Measurements from ENCODE around the gene XPNPEP1. TPM values are rescaled to one million over a fixed set of nuclear protein-coding genes. Genes with fewer than 3 reads are reported as not detected.

XPNPEP1 gene
- total and polyA plus RNA-seq, 8 donors = 49.0 to 93.6 (median 80.5) TPM

DNA sequence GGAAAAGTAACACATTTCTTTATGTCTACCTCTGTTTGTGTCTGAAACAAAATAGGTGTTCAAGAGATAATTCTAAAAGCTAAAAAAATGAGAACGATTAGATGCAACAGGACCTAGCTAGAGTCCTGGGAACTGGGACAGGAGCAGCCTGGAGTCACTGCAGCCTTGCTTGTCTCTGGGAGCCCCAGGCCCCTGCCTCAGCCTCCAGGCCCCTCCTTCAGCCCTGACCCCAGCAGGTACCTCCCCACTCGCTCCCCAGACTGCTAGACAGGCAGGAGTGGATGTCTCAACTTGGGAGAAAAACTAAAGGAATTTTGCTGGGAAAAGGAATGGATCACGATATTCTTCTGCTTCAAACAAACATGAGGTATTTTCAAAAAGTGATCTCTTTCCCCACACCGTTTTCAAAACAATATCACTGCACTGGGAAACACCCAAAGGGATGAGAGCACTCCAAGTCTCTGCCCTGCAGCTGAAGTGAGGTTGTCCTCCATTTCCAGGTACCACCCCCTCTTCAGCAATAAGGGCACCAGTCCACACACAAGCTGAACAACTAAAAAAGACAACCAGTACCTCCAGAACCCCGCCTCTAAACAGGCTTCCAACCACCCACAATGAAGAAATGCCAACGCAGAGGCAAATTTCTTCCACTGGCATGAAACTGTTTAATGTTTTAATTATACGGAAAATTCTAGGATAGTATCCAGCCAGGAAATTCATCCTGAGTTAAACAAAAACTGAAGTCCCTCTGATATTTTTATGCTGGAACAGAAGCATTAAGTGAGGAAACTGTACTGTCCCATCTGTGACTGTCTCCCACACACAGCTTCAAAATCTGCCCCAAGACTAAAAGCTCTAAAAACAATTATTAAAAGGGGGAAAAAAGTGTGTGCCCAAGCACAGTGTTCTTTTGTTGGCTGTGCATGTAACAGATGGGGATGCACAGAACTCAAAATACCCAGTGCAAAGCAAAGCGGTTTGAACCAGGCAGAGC lies 47.2 kb downstream of the XPNPEP1 start:
- DNase-seq = no peak
- peaks cover 3 to 99% of the 10 kb centered on the region in 2 donors for H3K36me3 ChIP-seq
- H3K4me3 ChIP-seq = no peak overlapping the region
- H3K9me3 ChIP-seq = no peaks in the 10 kb centered on the region
- peak; percentile 86 for ATAC-seq
- H3K27me3 ChIP-seq = no peaks in the 10 kb centered on the region
- no peaks in the 10 kb centered on the region for H3K4me1 ChIP-seq
- H3K27ac ChIP-seq = peak overlapping the region in 1 of 2 donors; percentile 61
- intact Hi-C loops (cut with DNase I) = no loop called here
- TF ChIP-seq, protein P1, sequence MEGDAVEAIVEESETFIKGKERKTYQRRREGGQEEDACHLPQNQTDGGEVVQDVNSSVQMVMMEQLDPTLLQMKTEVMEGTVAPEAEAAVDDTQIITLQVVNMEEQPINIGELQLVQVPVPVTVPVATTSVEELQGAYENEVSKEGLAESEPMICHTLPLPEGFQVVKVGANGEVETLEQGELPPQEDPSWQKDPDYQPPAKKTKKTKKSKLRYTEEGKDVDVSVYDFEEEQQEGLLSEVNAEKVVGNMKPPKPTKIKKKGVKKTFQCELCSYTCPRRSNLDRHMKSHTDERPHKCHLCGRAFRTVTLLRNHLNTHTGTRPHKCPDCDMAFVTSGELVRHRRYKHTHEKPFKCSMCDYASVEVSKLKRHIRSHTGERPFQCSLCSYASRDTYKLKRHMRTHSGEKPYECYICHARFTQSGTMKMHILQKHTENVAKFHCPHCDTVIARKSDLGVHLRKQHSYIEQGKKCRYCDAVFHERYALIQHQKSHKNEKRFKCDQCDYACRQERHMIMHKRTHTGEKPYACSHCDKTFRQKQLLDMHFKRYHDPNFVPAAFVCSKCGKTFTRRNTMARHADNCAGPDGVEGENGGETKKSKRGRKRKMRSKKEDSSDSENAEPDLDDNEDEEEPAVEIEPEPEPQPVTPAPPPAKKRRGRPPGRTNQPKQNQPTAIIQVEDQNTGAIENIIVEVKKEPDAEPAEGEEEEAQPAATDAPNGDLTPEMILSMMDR (IDR thresholded peaks at IDR 0.05) = no peak

DNA sequence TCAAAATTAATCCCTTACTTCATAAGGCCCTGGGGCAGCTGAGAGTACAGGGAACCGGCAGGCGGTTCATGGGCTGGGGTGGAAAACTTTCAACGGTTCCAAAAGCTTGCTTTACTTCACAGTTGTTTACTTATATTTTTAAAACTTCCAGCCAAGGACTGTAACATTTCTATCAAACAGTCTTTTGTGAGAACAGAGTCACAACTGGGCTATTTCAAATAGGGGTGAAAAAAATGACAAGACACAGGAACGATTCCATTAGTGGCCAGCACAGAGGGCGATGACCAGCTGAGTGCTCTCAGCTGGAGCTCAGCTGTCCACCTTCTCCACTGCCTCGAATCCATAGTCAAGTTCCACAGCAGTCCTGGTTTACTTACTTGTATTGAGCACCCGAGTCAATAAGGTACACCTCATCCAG lies 48.2 kb downstream of the XPNPEP1 start:
- intact Hi-C loops (cut with DNase I) = no loop called here
- ATAC-seq = peak; percentile 68
- no peak overlapping the region for H3K4me3 ChIP-seq
- peak in 2 of 4 donors; percentile 53 to 70 for DNase-seq
- peaks cover 0 to 99% of the 10 kb centered on the region in 2 donors for H3K36me3 ChIP-seq
- no peaks in the 10 kb centered on the region for H3K27me3 ChIP-seq
- TF ChIP-seq, protein P1 (IDR thresholded peaks at IDR 0.05) = no peak
- peak overlapping the region in 1 of 2 donors; percentile 11 for H3K27ac ChIP-seq
- H3K4me1 ChIP-seq = no peaks in the 10 kb centered on the region
- H3K9me3 ChIP-seq = no peaks in the 10 kb centered on the region

DNA sequence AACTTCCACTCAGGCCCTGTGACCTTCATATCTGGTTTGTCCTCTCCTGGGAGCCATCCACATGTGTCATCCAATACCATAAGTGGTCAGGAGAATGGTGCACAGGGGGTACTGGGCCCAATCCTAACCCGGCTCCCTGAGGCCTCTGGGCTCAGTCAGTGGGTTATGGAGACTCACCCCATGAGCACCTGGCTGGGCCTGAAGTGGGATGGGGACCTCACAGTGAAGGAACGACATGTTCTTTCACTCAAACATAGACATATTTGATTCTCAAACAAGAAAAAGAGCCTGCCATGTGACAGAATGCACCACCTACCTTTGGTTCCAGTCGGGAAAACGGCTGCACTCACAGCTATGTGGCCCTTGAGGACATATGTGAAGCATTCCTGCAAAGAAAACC lies 51.8 kb downstream of the XPNPEP1 start:
- TF ChIP-seq, protein P1 (IDR thresholded peaks at IDR 0.05) = no peak
- intact Hi-C loops (cut with DNase I) = no loop called here
- H3K27ac ChIP-seq = no peak overlapping the region
- H3K9me3 ChIP-seq = no peaks in the 10 kb centered on the region
- H3K27me3 ChIP-seq = no peaks in the 10 kb centered on the region
- peaks cover 0 to 99% of the 10 kb centered on the region in 2 donors for H3K36me3 ChIP-seq
- ATAC-seq = no peak
- no peaks in the 10 kb centered on the region for H3K4me1 ChIP-seq
- DNase-seq = no peak
- no peak overlapping the region for H3K4me3 ChIP-seq

GRCh38 chr10:109866995-109867635 lies 56.2 kb downstream of the XPNPEP1 start:
- Histone ChIP-seq H3K4me3 (no peak overlapping the region), H3K27me3 (no peaks in the 10 kb centered on the region), H3K4me1 (no peaks in the 10 kb centered on the region), H3K9me3 (peaks cover 0 to 7% of the 10 kb centered on the region in 2 donors), H3K36me3 (peaks cover 0 to 96% of the 10 kb centered on the region in 2 donors), H3K27ac (no peak overlapping the region)
- no peak for DNase-seq
- intact Hi-C loops (cut with DNase I) = no loop called here
- no peak for ATAC-seq
- TF ChIP-seq, protein P1 (IDR thresholded peaks at IDR 0.05) = no peak
